Breast epithelium (tissue), 4 donors: ENCODE data around the gene BACE2. TPM values are rescaled to one million over a fixed set of nuclear protein-coding genes. Genes with fewer than 3 reads are reported as not detected.

Experiments used
- DNase-seq, 2 donors: peaks; one replicate each; pipeline ENCODE4 v3.0.0-alpha.2; 2019; ENCODE audit warnings: low spot score in 2 of 2
- H3K27ac ChIP-seq, 2 donors: fragments of 200-600 bp; sonication (generic) in 1 of 2; one replicate each; pipeline ENCODE4 v1.5.1; 2016 to 2019; ENCODE audit warnings: mild to moderate bottlenecking in 1 of 2
- H3K27me3 ChIP-seq, 2 donors: fragments of 200-600 bp; sonication (generic) in 1 of 2; one replicate each; pipeline versions ENCODE4 v1.5.1 to v1.6.0; 2017 to 2019; ENCODE audit warnings: control low read depth in 1 of 2, mild to moderate bottlenecking in 1 of 2
- H3K36me3 ChIP-seq: fragments of 200-600 bp; one replicate; pipeline ENCODE4 v1.5.1; 2019
- H3K4me1 ChIP-seq, 2 donors: fragments of 200-600 bp; sonication (generic); one replicate each; pipeline ENCODE4 v1.5.1; 2016 to 2019; ENCODE audit warnings: control low read depth in 1 of 2
- H3K4me3 ChIP-seq, 3 donors: fragments of 200-600 bp; sonication (generic); 1 replicate in 2 of 3; 2 replicates in 1 of 3; pipeline ENCODE4 v1.5.1; 2016 to 2019; ENCODE audit warnings: mild to moderate bottlenecking in 3 of 3, moderate library complexity in 2 of 3
- H3K9me3 ChIP-seq, 2 donors: fragments of 200-600 bp; sonication (generic) in 1 of 2; one replicate each; pipeline ENCODE4 v1.5.1; 2016 to 2019; ENCODE audit warnings: control low read depth in 1 of 2
- CTCF ChIP-seq, 3 donors: fragments of 450-650 bp; IDR thresholded peaks; one replicate each; pipeline ENCODE4 v1.5.1; 2016 to 2017; ENCODE audit warnings: antibody characterized with exemption in 3 of 3, mild to moderate bottlenecking in 3 of 3, moderate library complexity in 3 of 3
- POLR2A ChIP-seq: fragments of 450-650 bp; IDR thresholded peaks from one replicate; pipeline ENCODE4 v1.6.1; 2016; ENCODE audit warnings: antibody characterized with exemption, mild to moderate bottlenecking, moderate library complexity
- POLR2AphosphoS5 ChIP-seq, 3 donors: sonication (generic); formaldehyde crosslinking; IDR thresholded peaks; one replicate each; pipeline ENCODE4 v1.6.1; 2017; ENCODE audit warnings: antibody characterized with exemption in 3 of 3
- intact Hi-C: fragments of 100-400 bp; cut with DNase I; formaldehyde crosslinking; loops from one replicate; pipeline ENCODE4 v1.15.1; 2023; ENCODE audit warnings: low total_unique reads
- total RNA-seq, 3 donors: library from RNA; depleted of rRNA; stranded (reverse); fragments of >200 nt; gene quantifications; one replicate each; pipeline ENCODE4 v1.1.0, GENCODE V29; 2016

BACE2 gene
- total RNA-seq, 3 donors from 2014 or later: 26.9 to 94.4 (median 67.5) TPM

GRCh38 chr21:41326414-41327080 is 158.6 kb downstream of the BACE2 start:
- no peak for TF ChIP-seq POLR2A
- no peak for TF ChIP-seq POLR2AphosphoS5 (IDR thresholded peaks at IDR 0.05)
- TF ChIP-seq CTCF (IDR thresholded peaks at IDR 0.05): no peak
- Histone ChIP-seq H3K4me3 (no peak overlapping the region), H3K27me3 (no peaks in the 10 kb centered on the region), H3K27ac (no peak overlapping the region), H3K36me3 (no peaks in the 10 kb centered on the region), H3K4me1 (no peaks in the 10 kb centered on the region), H3K9me3 (no peaks in the 10 kb centered on the region)
- intact Hi-C loops: no loop called here
- no peak for DNase-seq

GRCh38 chr21:41327753-41328152 is 159.8 kb downstream of the BACE2 start:
- TF ChIP-seq POLR2A: no peak
- no peak for TF ChIP-seq POLR2AphosphoS5 (IDR thresholded peaks at IDR 0.05)
- no peak for TF ChIP-seq CTCF (IDR thresholded peaks at IDR 0.05)
- intact Hi-C loops: no loop called here

GRCh38 chr21:41328660-41329607 is 161.0 kb downstream of the BACE2 start:
- TF ChIP-seq POLR2A: no peak
- TF ChIP-seq POLR2AphosphoS5 (IDR thresholded peaks at IDR 0.05): no peak
- no peak for TF ChIP-seq CTCF (IDR thresholded peaks at IDR 0.05)
- Histone ChIP-seq H3K27ac (no peak overlapping the region), H3K9me3 (peaks cover 0 to 3% of the 10 kb centered on the region in 2 donors), H3K4me1 (no peaks in the 10 kb centered on the region), H3K36me3 (no peaks in the 10 kb centered on the region), H3K4me3 (no peak overlapping the region), H3K27me3 (no peaks in the 10 kb centered on the region)
- no peak for DNase-seq
- intact Hi-C loops: no loop called here

More at GRCh38 chr21:41327753-41328152, 159.8 kb downstream of the BACE2 start:
- no peak overlapping the region for H3K27ac ChIP-seq
- H3K4me3 ChIP-seq: no peak overlapping the region
- H3K9me3 ChIP-seq: no peaks in the 10 kb centered on the region
- no peak for DNase-seq
- no peaks in the 10 kb centered on the region for H3K36me3 ChIP-seq
- H3K27me3 ChIP-seq: no peaks in the 10 kb centered on the region
- no peaks in the 10 kb centered on the region for H3K4me1 ChIP-seq

Other genes starting within 250 kb of the BACE2 start
- 10 to 100 TPM in 2 of 3 donors, 1 to 10 TPM in 1; 1.6 to 13.6 (median 10.5) TPM for gene FAM3B, start 148.6 kb downstream of the BACE2 start, total RNA-seq
- gene MX2, start 193.9 kb downstream of the BACE2 start, total RNA-seq: 10 to 100 TPM in 2 of 3 donors, 1 to 10 TPM in 1; 8.9 to 31.5 (median 29.4) TPM